Measurements from ENCODE around the gene TSPAN9.

The TSPAN9 gene

DNA sequence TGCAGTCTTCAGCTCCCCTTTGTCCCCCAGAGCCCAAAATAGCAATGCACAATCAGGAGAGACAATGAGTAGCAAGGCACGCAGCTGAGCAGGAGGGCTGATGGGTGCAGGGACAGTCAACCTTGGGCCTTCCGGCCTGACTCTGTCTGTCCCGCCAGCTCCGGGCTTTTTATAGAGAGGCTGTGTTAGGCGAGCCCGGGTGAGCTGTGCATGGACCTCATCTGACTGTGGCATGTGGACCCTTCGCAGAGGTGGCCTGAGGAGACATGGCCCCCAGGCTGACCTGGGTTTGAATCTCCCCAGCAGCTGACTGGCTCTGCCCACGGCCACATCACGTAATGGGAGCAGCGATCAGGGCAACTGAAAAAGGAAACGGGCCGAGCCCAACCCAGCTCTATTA is 177.9 kb downstream of the TSPAN9 start:
- no peak overlapping the region for H3K4me3 ChIP-seq (ENCODE audit: low read length)
- TF ChIP-seq, protein P1, sequence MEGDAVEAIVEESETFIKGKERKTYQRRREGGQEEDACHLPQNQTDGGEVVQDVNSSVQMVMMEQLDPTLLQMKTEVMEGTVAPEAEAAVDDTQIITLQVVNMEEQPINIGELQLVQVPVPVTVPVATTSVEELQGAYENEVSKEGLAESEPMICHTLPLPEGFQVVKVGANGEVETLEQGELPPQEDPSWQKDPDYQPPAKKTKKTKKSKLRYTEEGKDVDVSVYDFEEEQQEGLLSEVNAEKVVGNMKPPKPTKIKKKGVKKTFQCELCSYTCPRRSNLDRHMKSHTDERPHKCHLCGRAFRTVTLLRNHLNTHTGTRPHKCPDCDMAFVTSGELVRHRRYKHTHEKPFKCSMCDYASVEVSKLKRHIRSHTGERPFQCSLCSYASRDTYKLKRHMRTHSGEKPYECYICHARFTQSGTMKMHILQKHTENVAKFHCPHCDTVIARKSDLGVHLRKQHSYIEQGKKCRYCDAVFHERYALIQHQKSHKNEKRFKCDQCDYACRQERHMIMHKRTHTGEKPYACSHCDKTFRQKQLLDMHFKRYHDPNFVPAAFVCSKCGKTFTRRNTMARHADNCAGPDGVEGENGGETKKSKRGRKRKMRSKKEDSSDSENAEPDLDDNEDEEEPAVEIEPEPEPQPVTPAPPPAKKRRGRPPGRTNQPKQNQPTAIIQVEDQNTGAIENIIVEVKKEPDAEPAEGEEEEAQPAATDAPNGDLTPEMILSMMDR (conservative IDR thresholded peaks at IDR 0.05; ENCODE audit: low read length) = no peak

DNA sequence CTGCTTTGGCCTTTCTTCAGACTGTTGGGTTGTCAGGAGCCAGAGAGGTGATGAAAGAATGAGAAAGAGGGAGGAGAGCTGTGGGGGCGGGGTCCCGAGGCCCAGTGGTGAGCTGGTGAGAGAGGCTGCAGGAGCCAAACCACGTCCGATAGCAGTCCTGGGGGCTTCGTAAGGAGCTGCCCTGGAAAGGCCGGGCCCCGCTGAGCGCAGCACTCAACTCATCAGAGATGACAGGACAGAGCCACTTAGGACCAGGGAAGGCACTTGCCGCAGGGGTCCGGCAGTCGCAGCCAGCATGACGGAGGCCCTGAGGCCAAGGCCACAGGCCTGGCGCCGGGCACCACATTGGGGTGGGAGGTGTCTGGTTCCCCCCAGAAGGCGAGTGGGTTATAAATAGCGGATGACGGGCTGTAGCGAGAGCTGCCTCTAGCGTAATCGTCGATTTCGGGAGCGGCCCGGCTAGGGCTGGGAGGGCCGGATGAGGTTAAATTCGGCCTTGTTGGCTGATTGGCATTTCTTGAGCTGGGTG is 179.0 kb downstream of the TSPAN9 start:
- TF ChIP-seq, protein P1 (conservative IDR thresholded peaks at IDR 0.05; ENCODE audit: low read length) = no peak
- DNase-seq (ENCODE audit: low read depth) = no peak
- no peak overlapping the region for H3K4me3 ChIP-seq (ENCODE audit: low read length)

More for the DNA sequence above, 177.9 kb downstream of the TSPAN9 start:
- no peak for DNase-seq (ENCODE audit: low read depth)

DNA sequence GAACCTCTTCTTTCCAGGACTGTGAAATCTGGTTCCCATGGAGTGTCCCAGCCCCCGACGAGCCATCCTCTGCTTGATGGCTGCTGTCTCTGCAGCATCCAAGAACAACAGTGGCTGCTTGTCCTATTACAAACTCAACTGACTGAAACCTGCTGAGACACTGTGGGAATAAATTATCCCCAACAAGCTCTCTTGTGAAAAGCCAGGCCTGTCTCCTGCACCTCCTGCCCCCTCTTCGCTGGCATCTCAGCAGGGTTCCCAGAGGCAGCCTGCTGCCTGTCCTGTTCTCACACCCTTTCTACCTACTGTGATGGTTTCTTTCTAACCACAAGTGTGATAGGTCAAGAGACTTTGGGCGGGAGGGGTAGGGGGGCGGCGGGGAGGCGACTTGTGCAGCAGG is 180.2 kb downstream of the TSPAN9 start:
- TF ChIP-seq, protein P1 (conservative IDR thresholded peaks at IDR 0.05; ENCODE audit: low read length) = no peak
- H3K4me3 ChIP-seq (ENCODE audit: low read length) = no peak overlapping the region
- DNase-seq (ENCODE audit: low read depth) = no peak

DNA sequence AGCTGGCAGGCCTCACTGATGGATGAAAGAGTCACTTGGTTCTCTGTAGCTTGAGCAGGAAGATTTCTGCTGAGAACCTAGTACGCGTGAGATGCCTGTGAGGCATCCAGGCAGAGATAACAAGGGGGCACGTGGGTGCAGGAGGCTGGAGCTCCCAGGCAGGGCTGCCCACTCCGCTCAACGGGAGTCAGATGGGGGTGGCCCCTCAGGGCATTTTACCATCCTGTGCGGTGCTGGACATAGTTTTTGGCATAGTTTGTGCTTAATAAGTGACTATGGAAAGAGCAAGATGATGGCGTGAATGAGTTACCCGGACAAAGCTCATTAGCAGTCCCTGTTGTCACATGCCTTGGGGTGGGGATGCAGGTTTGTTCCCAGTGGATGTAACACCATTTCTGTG is 182.8 kb downstream of the TSPAN9 start:
- TF ChIP-seq, protein P1 (conservative IDR thresholded peaks at IDR 0.05; ENCODE audit: low read length) = no peak
- no peak overlapping the region for H3K4me3 ChIP-seq (ENCODE audit: low read length)
- no peak for DNase-seq (ENCODE audit: low read depth)

DNA sequence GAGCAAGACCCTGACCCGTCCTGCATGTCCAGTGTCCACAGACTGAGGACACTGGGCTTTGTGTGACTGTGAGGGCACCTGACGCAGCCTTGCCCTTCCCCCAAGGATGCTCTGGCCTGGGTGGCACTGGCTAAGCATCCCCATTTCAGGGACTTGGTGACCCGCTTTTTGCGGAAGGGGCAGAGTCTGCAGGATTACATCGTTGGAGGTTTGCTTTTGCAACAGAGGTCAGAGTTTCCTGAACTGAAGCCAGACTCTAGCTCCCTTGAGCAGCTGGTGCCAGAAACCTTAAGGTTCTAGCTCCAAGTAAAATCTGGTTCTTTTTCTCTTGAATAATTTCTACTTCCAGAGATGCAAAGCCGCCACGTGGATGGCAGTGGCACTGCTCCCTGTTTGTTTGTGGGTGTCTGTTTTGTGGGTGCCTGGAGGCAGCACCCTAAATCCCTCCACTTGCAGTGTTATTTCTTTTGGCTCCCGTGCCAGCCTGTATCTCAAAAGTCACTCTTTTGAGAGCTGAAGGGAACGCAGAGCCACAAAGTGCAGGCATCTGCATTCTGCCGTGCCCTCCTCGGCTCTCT is 184.7 kb downstream of the TSPAN9 start:
- TF ChIP-seq, protein P1 (conservative IDR thresholded peaks at IDR 0.05; ENCODE audit: low read length) = no peak
- no peak overlapping the region for H3K4me3 ChIP-seq (ENCODE audit: low read length)
- no peak for DNase-seq (ENCODE audit: low read depth)

DNA sequence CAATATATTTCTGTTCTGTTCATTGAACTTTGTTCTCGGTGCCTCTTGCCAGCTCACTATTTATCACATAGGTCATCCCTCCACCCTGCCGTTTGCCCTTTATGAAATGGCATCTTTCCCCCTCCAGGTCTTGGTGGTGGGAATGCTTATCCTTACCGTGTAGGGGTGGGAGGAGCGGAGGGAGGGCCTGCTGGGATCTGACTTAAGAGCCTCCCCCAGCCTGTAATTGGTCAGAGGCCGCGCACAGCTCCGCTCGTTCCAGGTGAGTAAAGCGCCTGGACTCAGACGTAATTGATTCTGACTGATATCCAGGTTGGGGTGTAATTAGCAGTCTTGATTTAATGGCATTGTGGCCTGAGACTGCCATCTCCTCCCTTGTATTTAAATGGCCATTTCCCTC is 185.3 kb downstream of the TSPAN9 start:
- TF ChIP-seq, protein P1 (conservative IDR thresholded peaks at IDR 0.05; ENCODE audit: low read length) = no peak
- DNase-seq (ENCODE audit: low read depth) = no peak
- no peak overlapping the region for H3K4me3 ChIP-seq (ENCODE audit: low read length)

DNA sequence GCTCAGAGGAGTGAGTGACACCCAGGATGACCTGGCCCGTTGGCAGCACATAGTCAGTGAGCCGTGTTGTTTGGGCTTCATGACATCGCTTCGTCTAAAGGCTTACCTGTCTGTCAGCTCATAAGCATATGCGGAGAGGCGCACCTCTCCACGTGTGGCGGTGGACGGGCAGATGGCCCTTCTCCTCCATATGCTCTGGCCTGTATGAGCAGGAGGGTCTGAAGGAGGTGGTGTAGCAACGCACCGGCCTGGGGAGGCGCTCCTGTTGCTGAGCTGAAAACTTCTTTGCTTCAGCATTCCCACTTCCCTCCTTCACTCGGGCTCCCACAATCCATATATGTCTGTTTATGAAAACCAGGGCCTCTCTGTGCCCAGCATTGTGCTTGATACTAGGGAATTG is 186.1 kb downstream of the TSPAN9 start:
- no peak overlapping the region for H3K4me3 ChIP-seq (ENCODE audit: low read length)
- DNase-seq (ENCODE audit: low read depth) = no peak
- TF ChIP-seq, protein P1 (conservative IDR thresholded peaks at IDR 0.05; ENCODE audit: low read length) = no peak

All from AG10803 (cell line).